Dermis microvascular lymphatic vessel endothelial cell (primary cell): ENCODE results near the gene ALDH16A1. TPM values are rescaled to one million over a fixed set of nuclear protein-coding genes. Genes with fewer than 3 reads are reported as not detected.
A peak's percentile ranks its signal among the peaks of the same experiment; 100 is the strongest.

Source experiments
- DNase-seq, 2 donors: peaks; one replicate each; pipeline versions ENCODE4 v3.0.0 to v3.0.0-alpha.2; 2010; ENCODE audit warnings: low read depth in 2 of 2
- total RNA-seq: library from RNA; depleted of rRNA; stranded (reverse); fragments of >200 nt; gene quantifications from 2 replicates; pipeline ENCODE4 v1.2.1, GENCODE V29; 2014

The ALDH16A1 gene
- total RNA-seq, result 41.3 and 61.4 TPM in 2 replicates

DNA sequence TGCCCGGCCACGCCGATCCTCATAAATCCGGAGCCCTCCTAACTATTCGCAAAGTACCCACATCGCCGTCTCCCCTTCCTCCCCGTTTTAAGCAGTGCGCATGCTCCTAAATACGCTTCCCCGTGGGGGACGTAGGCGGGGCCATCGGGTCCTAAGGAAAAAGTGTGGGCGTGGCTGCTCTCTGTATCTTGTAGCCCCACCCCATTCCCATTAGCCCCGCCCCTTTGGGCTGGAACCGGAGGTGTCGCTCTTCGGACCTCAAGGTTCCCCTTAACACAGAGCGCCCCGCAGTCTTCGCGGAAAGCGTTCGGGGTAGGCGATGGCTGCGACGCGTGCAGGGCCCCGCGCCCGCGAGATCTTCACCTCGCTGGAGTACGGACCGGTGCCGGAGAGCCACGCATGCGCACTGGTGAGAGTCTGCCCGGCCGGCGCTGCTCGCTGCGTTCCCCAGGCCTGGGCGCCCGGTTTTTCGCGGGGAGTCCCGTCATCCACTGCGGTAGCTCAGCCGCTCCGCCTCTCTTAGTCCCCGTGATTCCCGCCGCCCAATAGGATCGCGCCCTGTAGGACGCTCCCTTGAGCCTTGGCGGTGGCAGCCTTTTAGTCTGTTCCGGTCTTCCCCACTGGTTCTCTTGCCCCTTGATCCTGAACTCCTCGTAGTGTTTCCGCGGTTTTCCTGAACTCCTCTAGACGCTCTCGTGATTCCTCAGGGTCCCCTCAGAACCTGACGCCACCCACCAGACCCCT is at the start of gene ALDH16A1:
Gene ALDH16A1, plus strand, starts transcription at position 213 of the 744 bp plus-strand sequence. Its CDS starts 107 bp downstream, at position 320.
- DNase-seq, result peak; percentile 93 to 98

DNA sequence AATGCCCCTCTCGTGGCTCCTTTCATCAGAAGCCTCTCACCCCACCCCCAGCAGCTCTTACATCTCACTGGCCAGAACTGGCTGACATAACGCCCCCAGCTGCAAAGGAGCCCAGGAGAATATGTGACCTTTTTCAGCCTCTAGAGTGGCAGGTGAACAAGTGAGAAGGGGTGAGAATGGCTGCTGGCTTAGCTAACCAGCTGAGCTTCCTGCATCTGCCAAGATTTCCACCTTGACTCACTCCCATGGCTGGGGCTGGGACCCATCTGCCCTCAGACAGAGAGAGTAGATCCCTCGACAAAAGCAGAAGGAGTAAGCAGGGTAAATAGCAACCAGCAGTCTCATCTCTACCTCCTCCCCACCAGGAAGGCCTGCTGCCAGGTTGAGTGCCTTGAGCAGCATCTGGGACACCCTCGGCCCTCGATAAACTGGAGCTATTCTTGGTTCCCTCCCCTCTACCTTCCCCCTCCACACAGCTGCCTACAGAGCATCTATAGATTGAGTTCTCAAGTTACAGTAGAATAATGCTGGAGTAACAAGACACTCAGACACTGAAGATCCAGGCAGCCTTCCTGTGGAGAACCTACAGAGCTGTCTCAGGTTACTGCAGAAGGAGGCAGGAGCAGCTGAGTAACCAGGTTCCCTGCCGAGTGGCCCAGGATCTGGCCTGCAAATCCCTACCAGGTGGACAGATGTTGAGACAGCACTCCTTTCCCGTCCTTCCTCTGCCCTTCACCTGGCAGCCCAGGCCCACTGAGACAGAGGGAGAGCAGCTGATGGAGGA is 49.4 kb upstream of the ALDH16A1 start:
- DNase-seq, result no peak

DNA sequence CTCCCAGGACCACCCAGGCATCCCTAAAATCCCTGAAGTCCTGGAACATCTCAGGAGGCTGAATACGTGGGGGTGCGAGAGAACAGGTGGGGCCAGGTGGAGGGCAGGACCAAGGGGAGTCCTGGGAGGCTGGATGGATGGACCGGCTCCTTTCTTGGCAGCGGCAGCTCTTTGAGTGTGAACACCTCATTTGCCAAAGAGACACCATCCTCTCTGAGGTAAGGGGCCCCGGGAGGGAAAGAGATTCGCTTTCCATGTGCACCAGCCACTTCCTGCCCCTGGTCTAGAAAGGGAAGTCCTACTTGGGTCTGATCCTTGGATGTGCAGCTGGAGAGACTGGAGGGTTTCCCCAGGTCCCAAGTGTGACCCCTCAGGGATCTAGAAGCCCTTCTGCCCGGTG is 45.9 kb upstream of the ALDH16A1 start:
- no peak for DNase-seq

DNA sequence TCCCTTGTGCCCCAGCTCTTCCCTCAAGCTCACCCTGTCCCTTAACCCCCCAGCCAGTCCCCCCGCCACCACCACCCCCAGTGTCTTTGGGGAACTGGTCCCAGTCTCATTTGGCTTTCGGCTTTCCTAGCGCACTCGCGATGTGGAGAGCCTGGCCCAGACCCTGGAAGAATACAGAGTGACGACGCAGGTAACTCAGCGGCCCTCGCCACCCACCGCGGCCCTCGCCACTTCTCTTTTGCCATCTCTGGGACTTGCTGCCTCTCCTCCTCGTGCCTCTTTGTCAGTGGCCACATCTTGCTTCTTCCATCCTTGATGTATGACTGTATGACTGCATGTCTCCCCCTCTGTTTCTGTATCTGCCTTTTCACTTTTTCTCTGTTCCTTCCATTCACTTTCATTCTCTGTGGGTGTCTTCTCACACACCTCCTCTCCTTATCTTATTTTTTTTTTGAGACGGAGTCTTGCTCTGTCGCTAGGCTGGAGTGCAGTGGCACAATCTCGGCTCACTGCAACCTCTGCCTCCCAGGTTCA is 45.5 kb upstream of the ALDH16A1 start:
- DNase-seq, result no peak

DNA sequence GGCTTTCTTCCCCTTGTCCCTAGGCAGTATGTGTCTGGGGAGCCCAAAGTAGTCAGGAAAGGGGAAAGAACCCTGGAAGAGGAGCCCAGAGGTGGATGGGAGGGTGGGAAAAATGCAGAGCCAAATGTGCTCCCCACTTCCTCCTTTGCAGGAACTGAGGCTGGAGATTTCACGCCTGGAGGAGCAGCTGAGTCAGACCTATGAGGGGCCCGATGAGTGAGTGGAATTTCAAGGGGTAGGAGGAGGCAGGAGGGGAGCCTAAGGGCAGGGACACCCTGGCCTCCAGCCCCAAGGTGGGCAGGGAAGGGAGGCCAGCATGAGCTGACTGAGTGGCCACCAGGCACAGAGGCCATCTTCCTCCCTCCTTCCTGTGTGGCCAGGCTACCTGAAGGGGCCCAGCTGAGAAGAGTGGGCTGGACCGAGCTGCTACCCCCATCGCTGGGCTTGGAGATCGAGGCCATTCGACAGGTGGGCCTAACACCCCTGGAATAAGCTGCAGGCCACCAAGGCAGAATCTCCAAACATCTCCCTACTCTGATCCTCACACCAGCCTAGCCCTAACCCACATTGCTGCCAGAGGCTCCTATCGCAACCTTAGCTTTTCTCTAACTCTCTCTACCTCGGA is 44.1 kb upstream of the ALDH16A1 start:
- DNase-seq, result no peak

DNA sequence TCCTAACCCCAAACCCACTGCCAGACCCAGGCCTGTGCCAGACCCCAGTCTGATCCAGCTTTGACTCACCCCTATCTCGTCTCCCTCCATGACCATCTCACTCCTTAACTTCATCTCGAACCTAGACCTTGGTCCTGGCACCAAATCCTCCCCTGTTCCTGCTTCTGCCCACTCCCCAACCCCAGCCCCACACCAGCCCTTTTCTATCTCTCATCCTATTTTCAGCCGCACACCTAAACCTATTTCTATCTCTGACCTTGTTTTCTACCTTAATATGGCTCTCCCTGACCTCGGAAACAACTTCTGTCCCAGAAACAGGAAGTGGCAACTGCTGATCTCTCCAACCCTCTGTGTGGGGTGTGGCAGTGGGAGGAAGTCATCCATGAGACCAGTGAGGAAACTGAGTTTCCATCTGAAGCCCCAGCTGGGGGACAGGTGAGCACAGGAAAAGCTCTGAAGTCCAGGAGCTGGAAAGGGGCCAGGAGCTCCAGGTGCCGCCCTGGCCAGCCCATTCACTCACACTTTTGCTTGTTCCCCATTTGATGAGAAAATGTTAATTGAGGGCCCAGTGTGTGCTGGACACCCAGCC is 43.5 kb upstream of the ALDH16A1 start:
- DNase-seq, result no peak

DNA sequence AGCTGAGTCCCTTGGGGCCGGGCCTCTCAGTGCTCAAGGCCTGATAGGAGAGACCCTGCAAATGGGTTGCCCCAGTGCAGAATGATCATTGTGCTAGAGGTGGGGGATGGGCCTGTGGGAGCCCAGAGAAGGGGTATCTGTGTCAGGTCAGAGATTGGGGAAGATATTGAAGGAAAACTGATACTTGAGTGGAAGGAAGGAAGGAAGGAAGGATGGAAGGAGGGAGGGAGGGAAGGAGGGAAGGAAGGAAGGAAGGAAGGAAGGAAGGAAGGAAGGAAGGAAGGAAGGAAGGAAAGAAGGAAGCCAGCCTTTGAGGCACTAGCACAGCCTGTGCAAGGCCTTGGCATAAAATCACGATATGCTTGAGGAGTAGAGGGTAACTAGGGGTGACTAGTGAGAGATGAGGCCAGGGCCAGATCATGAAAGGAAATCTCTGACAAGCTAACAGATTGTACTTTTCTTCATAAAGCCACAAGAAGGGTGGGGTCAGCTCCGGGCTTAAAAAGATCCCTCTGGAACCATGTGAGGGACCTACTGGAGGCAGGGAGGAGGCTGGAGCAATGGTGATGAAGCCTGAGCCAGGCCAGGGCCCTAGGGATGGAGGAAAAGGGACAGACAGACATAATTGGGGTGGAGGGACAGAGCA is 41.2 kb upstream of the ALDH16A1 start:
- DNase-seq, result no peak

DNA sequence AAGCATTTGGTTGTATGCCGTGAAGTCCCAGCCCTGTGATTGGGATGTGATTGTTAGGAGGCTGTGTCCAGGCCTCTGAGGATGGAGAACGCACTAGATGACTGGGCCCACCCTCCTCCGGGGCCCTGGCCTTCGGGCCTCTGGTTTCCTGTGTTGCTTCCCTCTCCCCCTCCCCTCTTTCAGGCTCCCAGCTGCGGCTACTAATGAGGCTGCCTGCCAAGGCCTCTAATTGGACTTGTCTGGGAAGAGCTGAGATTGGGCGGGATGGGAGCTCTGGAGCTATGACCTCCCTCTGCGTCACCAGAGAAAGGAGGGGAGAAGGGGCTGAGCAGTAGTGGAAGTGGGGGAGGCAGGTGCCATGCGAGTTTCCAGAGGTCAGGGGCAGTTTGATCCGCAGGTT is 39.7 kb upstream of the ALDH16A1 start:
- DNase-seq, result no peak

DNA sequence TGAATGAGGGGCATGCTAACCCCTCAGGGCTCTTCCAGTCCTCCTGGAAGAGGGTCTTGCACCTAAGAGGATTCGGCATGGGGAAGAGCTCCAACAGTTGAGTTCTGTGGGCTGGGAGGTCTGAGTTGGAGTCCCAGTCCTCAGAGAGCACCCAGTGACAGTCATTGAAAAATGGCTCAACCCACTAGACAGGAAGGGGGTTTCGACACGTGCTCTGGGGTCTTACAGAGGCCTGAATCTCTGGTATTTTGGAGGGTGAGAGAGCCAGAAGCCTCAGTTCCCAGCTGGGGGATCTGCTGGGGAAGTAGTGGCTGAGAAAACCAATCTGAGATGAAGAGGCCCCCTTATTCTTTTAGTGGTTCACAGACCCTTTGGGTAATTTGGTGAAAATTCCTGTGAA is 38.8 kb upstream of the ALDH16A1 start:
- DNase-seq, result no peak

DNA sequence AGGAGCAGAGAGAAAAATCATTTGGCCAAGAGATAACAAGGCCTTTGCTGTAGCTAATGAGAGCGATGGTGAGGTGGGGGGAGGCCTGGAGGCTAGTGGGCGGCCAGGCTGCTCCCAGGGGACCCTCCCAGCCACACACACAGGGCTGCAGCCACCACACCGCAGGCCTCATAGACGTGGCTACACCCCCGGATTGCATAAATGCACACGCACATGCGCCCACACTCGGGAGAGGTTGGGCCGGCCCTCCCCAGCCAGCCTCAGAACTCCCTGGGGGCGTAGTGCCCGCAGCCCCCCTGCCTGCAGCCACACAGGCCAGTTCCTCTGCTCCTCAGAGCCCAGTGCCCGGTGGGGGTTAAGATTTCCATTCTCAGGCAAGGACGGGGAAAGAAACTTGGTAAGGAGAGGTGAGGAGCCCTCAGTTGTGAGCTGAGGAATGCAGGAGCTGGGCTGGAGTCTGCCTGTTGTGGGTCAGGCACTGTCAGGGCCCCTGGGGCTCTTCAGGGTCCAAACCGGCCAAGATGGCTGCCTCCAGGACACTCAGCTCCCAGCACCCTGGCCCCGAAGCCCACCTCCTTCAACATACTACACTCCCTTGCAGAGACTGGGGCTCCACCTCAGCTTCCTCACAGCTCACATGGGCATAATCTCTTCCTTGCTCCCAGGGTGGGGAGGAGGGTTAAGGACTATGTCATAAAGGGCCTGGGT is 37.8 kb upstream of the ALDH16A1 start:
- DNase-seq, result no peak

DNA sequence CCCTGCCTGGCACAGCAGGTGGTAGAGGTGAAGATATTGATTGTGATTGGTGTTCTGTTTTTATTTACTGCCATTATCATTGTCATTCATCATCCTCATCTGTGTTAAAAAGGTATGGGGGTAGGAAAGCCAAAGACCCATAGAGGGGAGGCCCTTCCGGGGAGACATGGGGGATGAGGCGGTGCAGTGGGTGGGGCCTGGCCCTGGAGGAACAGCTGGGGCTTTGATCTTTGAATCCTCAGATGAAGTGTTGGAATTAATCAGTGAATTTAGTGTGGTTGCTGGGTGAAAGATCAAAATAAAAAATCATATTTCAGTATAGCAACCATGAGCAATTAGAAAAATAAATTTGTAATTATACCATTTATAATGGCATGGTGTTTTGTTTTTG is 37.2 kb upstream of the ALDH16A1 start:
- DNase-seq, result no peak

DNA sequence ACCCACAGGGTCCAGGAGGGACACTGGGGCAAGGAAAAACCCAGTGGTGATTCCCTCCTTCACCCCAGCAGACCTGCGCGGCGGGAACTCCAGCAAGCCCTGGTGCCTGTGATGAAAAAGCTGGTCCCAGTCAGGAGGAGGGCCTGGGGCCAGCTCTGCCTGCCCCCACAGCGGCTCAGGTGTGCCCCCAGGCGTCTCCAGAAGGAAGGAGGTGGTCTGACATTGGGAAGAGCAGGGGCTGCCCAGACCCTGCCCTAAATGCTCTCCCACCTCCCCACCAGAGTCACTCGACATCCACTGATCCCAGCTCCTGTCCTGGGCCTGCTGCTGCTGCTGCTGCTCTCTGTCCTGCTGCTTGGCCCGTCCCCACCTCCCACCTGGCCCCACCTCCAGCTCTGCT is 35.9 kb upstream of the ALDH16A1 start:
- no peak for DNase-seq

DNA sequence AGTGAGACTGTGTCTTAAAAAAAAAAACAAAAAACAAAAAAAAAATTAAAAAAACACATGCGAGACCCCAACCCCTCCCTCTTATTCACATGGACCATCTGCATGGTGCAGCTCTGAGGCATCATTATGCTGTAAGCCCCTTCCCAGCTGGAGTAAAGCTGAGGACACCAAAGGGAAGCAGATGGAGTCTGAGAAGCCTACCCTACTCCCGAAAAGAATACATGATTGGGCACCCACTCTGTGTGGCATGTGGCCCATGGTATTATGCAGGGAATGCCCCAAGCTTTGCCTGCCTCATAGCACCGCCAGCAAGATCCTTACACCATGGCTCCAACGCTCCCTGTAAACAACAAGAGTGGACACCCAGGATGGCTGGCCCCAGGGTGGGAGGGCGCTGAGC is 34.5 kb upstream of the ALDH16A1 start:
- no peak for DNase-seq

DNA sequence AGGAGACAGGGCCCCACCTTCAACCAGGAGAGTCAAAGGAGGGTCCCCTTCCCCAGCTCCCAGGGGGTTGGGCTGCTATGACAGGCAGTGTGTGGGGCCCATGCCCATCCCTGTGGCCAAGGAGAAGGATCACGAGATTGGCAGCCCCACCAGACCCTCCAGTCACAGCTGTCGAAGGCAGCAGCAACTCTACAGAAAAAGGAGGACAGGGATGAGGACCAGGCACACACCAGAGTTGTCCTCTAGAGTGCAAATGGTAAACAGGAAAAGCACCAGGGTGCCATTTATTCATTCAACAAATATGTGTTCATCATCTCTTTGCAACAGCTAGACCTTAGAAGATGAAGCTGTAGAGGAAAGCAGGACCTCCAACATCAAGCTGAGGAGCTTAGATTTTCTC is 33.9 kb upstream of the ALDH16A1 start:
- DNase-seq, result no peak

DNA sequence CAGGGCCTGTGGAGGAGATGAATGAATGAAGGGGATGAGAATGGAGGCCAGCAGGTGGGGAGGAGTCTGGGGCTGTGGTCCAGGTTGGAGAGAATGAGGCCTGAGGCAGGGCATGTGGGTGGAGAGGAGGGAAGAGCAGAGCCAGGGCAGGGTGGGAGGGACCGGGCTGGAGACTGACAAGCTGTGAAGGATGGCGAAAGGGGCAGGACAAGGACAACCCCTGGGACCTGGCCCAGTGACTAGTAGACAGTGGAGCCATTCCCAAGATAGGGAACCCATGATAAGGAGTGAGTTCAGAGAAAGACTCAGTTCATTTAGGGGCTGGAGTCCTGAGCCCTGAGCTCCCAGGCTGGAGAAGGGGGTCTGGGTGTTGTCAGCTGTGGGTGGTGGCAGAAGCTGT is 32.8 kb upstream of the ALDH16A1 start:
- DNase-seq, result no peak

DNA sequence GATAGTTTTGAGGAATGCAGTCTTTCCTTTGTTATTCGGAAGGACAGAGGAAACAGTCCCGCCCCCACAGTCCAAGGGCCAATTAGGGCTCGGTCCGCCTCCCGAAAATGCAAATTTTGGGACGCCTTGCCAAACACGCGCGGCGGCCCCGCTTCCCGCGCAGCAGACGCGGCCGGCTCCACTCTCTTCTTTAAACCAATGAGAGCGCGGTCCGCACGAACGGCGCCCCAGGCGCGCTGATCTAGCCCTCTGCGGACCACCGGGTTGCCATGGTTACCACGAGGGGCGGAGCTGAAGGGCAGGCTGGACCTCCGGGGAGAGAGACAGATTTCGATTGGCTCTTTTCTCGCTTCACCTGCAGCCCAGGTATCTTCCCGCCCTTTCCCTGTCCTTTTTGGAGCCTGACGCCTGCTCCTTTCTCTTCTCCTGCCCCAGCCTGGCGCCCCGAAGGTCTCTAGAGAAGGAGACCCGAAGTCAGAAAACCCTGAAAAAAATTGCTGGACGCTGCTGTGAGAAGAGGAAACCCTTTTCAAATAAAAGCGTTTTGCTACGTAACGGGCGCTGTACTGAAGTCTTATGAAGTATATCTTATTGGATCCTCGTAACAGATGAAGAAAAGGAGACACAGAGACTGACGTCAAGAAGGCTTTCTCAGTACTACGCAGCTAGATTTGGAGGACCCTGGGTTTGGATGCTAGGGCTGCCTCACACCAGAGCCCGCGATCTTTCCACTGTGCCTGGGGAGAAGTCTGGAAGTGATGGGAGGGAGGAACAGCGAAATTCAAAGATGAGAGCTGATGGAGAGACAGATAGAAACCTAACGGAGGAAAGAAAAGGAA is 31.8 kb upstream of the ALDH16A1 start:
- peak in 1 of 2 donors; percentile 49 for DNase-seq

DNA sequence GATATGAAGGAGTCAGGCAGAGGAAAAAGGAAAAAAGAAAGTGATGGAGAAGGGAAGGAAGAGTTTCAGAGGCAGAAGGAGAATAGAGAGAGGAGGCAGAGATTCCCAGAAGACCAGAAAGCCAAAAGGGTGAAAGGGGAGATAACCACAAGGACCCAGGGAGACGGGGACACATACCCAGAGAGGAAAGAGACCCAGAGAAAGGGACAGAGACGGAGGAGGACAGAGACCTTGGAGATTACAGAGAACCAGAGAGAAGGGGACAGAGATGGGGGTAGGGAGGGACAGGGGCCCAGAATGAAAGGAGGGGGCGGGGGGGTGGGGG is 31.2 kb upstream of the ALDH16A1 start:
- no peak for DNase-seq

DNA sequence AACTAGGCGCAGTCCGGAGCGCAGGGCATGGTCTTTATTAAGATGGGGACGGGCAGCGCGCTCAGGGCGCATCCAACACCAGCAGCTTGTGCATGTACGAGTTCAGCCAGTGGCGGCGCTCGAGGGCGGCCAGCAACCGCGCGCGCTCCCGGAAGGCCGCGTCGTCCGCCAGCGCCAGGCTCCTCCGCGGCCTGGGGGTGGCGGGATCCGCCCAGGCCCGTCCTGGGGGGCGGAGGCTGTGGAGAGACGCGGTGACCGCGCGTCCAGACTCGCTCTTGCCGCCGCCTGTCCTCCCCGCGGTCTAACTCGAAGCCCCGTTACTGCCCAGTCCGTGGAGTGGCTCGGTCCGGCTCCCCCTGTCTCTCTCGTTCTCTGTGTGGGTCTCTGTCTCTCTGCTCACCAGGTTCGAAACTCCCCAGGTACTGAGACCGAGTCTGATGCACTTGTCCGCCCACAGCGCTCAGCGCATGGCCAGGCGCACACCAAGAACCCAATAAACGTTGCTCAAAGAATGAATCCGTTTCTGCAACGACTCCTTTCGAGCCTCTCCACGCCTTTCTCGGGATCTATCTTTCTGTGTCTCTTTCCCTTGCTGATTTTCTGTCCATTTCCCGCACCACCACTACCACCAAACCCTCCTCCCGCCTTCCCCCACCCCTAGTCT is 30.5 kb upstream of the ALDH16A1 start:
- peak in 1 of 2 donors; percentile 63 for DNase-seq
